ENCODE results near the gene AMDHD2. TPM values are rescaled to one million over a fixed set of nuclear protein-coding genes. Genes with fewer than 3 reads are reported as not detected.

AMDHD2 gene
- total RNA-seq, 4 donors from 2014 or later: 11.6 to 23.9 (median 17.5) TPM

GRCh38 chr16:2511996-2512734 lies 8.0 kb upstream of the AMDHD2 start:
- H3K4me1 ChIP-seq: peaks cover 31 to 54% (median 33%) of the 10 kb centered on the region in 3 donors
- H3K4me3 ChIP-seq: no peak overlapping the region
- TF ChIP-seq POLR2A (IDR thresholded peaks at IDR 0.05) (no peak), CTCF (IDR thresholded peaks at IDR 0.05) (no peak)
- intact Hi-C loops (cut with DNase I): no loop called here
- H3K27me3 ChIP-seq: no peaks in the 10 kb centered on the region
- WGBS, 2 donors: 81 to 83% methylated on average over 8 to 10 of the region's 17 CpGs
- H3K9me3 ChIP-seq: no peaks in the 10 kb centered on the region
- H3K36me3 ChIP-seq: peaks cover 0 to 5% (median 0%) of the 10 kb centered on the region in 3 donors
- no peak for DNase-seq
- H3K27ac ChIP-seq: peak overlapping the region in 2 of 4 donors; percentile 99 to 100

GRCh38 chr16:2512735-2513404 lies 7.3 kb upstream of the AMDHD2 start:
- peak overlapping the region; percentile 89 to 94 (median 91) for H3K4me3 ChIP-seq
- intact Hi-C loops (cut with DNase I): no loop called here
- peaks cover 0 to 5% (median 0%) of the 10 kb centered on the region in 3 donors for H3K36me3 ChIP-seq
- H3K4me1 ChIP-seq: peaks cover 38 to 61% (median 40%) of the 10 kb centered on the region in 3 donors
- H3K27me3 ChIP-seq: no peaks in the 10 kb centered on the region
- H3K27ac ChIP-seq: peak overlapping the region; percentile 97 to 100 (median 98)
- DNase-seq: no peak
- WGBS, 2 donors: 40 to 56% methylated on average over 5 to 14 of the region's 15 CpGs
- TF ChIP-seq CTCF (IDR thresholded peaks at IDR 0.05) (no peak), POLR2A (IDR thresholded peaks at IDR 0.05) (no peak)
- no peaks in the 10 kb centered on the region for H3K9me3 ChIP-seq

- H3K9me3 ChIP-seq: no peaks in the 10 kb centered on the region
- intact Hi-C loops (cut with DNase I): no loop called here
- peak in 1 of 6 experiments; percentile 13 for TF ChIP-seq CTCF (IDR thresholded peaks at IDR 0.05)
- peak in 3 of 4 donors; percentile 68 to 95 (median 90) for TF ChIP-seq POLR2A (IDR thresholded peaks at IDR 0.05)
- 0% methylated on average over 15 to 19 of the region's 122 CpGs for WGBS, 2 donors
- H3K4me1 ChIP-seq: peaks cover 46 to 65% (median 48%) of the 10 kb centered on the region in 3 donors
- DNase-seq: peak; percentile 77
- peak within 1 kb of the TSS; percentile 97 to 100 (median 98) for H3K27ac ChIP-seq
- peaks cover 0 to 11% (median 0%) of the 10 kb centered on the region in 3 donors for H3K36me3 ChIP-seq
- H3K4me3 ChIP-seq: peak within 1 kb of the TSS; percentile 89 to 94 (median 91)
- H3K27me3 ChIP-seq: no peaks in the 10 kb centered on the region
Observed at GRCh38 chr16:2513405-2514332, 6.5 kb upstream of the AMDHD2 start, which contains the start of gene ATP6V0C. TSS of gene ATP6V0C (plus strand) at chr16:2513952. CDS start at chr16:2514104, 152 bp downstream.

GRCh38 chr16:2514333-2515179 lies 5.6 kb upstream of the AMDHD2 start:
- H3K9me3 ChIP-seq: no peaks in the 10 kb centered on the region
- H3K27me3 ChIP-seq: no peaks in the 10 kb centered on the region
- whole genome bisulfite sequencing, 2 donors: 0 to 2% methylated on average over 1 to 9 of the region's 63 CpGs
- H3K27ac ChIP-seq: peak overlapping the region; percentile 97 to 100 (median 98)
- DNase-seq: no peak
- TF ChIP-seq CTCF (IDR thresholded peaks at IDR 0.05): no peak
- no peak for TF ChIP-seq POLR2A (IDR thresholded peaks at IDR 0.05)
- H3K36me3 ChIP-seq: peaks cover 0 to 20% (median 5%) of the 10 kb centered on the region in 3 donors
- H3K4me1 ChIP-seq: peaks cover 55 to 74% (median 57%) of the 10 kb centered on the region in 3 donors
- peak overlapping the region; percentile 89 to 94 (median 91) for H3K4me3 ChIP-seq
- intact Hi-C loops (cut with DNase I): no loop called here
